ENCODE results near the gene C12orf60. TPM values are rescaled to one million over a fixed set of nuclear protein-coding genes. Genes with fewer than 3 reads are reported as not detected.

The C12orf60 gene
- total and polyA plus RNA-seq, 3 experiments from 2014 or later = 0.95 to 3.1 (median 3.1) TPM

- H3K4me1 Mint-ChIP-seq = peaks cover 18 to 31% (median 27%) of the 10 kb centered on the region in 3 donors
- H3K4me3 Mint-ChIP-seq = no peak overlapping the region
- no peaks in the 10 kb centered on the region for H3K36me3 ChIP-seq (ENCODE audit: insufficient read depth, low read length)
- H3K27me3 Mint-ChIP-seq = no peaks in the 10 kb centered on the region
- ChIA-PET POLR2A (no interaction called here), CTCF (no interaction called here)
- H3K4me3 ChIP-seq (ENCODE audit: low read length) = no peak overlapping the region
- H3K27me3 ChIP-seq (ENCODE audit: insufficient read depth, low read length, poor library complexity, severe bottlenecking) = no peaks in the 10 kb centered on the region
- H3K27ac ChIP-seq (ENCODE audit: low read depth, low read length) = no peak overlapping the region
- peaks cover 0 to 15% (median 0%) of the 10 kb centered on the region in 3 donors for H3K36me3 Mint-ChIP-seq
- H3K9me3 ChIP-seq (ENCODE audit: low read length) = no peaks in the 10 kb centered on the region
- DNase-seq = no peak
- H3K4me1 ChIP-seq (ENCODE audit: insufficient read depth, low read length) = peaks cover 11% of the 10 kb centered on the region
- H3K9me3 Mint-ChIP-seq = no peaks in the 10 kb centered on the region
- H3K27ac Mint-ChIP-seq = no peak overlapping the region
These were observed 23.6 kb upstream of the C12orf60 start for GRCh38 chr12:14779834-14780233.

- POLR2A ChIA-PET = interaction anchor here (2.1 to 2.3 kb wide), 2 partner anchors 9 to 11 kb away, joined by 8 to 12 read pairs; a partner anchor contains a TSS
These were observed 22.6 kb upstream of the C12orf60 start for GRCh38 chr12:14780859-14781258.

GRCh38 chr12:14781563-14781962 is 21.9 kb upstream of the C12orf60 start:
- Mint-ChIP-seq H3K27ac (peak overlapping the region in 2 of 8 donors; percentile 36 to 71), H3K4me1 (peaks cover 2 to 14% (median 10%) of the 10 kb centered on the region in 3 donors), H3K9me3 (no peaks in the 10 kb centered on the region), H3K27me3 (no peaks in the 10 kb centered on the region), H3K4me3 (no peak overlapping the region), H3K36me3 (peaks cover 0 to 27% (median 1%) of the 10 kb centered on the region in 3 donors)
- H3K36me3 ChIP-seq (ENCODE audit: insufficient read depth, low read length) = peaks cover 4% of the 10 kb centered on the region
- DNase-seq = no peak
- H3K27me3 ChIP-seq (ENCODE audit: insufficient read depth, low read length, poor library complexity, severe bottlenecking) = no peaks in the 10 kb centered on the region
- ChIA-PET CTCF (interaction anchor here (0.8 to 2.4 kb wide), 3 partner anchors 8 to 24 kb away, joined by 3 to 11 read pairs (median 5); a partner anchor contains a TSS), POLR2A (interaction anchor here (2.1 to 2.3 kb wide), 2 partner anchors 10 to 12 kb away, joined by 8 to 12 read pairs; a partner anchor contains a TSS)
- no peaks in the 10 kb centered on the region for H3K4me1 ChIP-seq (ENCODE audit: insufficient read depth, low read length)
- no peaks in the 10 kb centered on the region for H3K9me3 ChIP-seq (ENCODE audit: low read length)
- no peak overlapping the region for H3K27ac ChIP-seq (ENCODE audit: low read depth, low read length)
- H3K4me3 ChIP-seq (ENCODE audit: low read length) = no peak overlapping the region

More at GRCh38 chr12:14780859-14781258, 22.6 kb upstream of the C12orf60 start:
- Histone ChIP-seq H3K27me3 (ENCODE audit: insufficient read depth, low read length, poor library complexity, severe bottlenecking) (no peaks in the 10 kb centered on the region), H3K36me3 (ENCODE audit: insufficient read depth, low read length) (no peaks in the 10 kb centered on the region), H3K4me3 (ENCODE audit: low read length) (no peak overlapping the region), H3K9me3 (ENCODE audit: low read length) (no peaks in the 10 kb centered on the region), H3K27ac (ENCODE audit: low read depth, low read length) (no peak overlapping the region), H3K4me1 (ENCODE audit: insufficient read depth, low read length) (peaks cover 2% of the 10 kb centered on the region)
- Mint-ChIP-seq H3K4me3 (no peak overlapping the region), H3K27me3 (no peaks in the 10 kb centered on the region), H3K36me3 (peaks cover 0 to 21% (median 0%) of the 10 kb centered on the region in 3 donors), H3K27ac (no peak overlapping the region), H3K4me1 (peaks cover 9 to 21% (median 17%) of the 10 kb centered on the region in 3 donors), H3K9me3 (no peaks in the 10 kb centered on the region)
- CTCF ChIA-PET = interaction anchor here (2.4 kb wide), 1 partner anchor 11 kb away, joined by 11 read pairs; a partner anchor contains a TSS
- DNase-seq = no peak

GRCh38 chr12:14782756-14783155 is 20.7 kb upstream of the C12orf60 start:
- H3K36me3 ChIP-seq (ENCODE audit: insufficient read depth, low read length) = peaks cover 7% of the 10 kb centered on the region
- ChIA-PET POLR2A (interaction anchor here (2.1 to 2.3 kb wide), 2 partner anchors 11 to 13 kb away, joined by 8 to 12 read pairs; a partner anchor contains a TSS), CTCF (interaction anchor here (1.0 to 2.4 kb wide), 3 partner anchors 8 to 12 kb away, joined by 3 to 11 read pairs (median 5); a partner anchor contains a TSS)
- Mint-ChIP-seq H3K27me3 (no peaks in the 10 kb centered on the region), H3K4me3 (no peak overlapping the region), H3K27ac (peak overlapping the region in 1 of 8 donors; percentile 58), H3K36me3 (peaks cover 5 to 39% (median 8%) of the 10 kb centered on the region in 3 donors), H3K4me1 (peaks cover 2 to 10% (median 6%) of the 10 kb centered on the region in 3 donors), H3K9me3 (no peaks in the 10 kb centered on the region)
- DNase-seq = no peak
- no peaks in the 10 kb centered on the region for H3K9me3 ChIP-seq (ENCODE audit: low read length)
- no peaks in the 10 kb centered on the region for H3K4me1 ChIP-seq (ENCODE audit: insufficient read depth, low read length)
- H3K27ac ChIP-seq (ENCODE audit: low read depth, low read length) = no peak overlapping the region
- no peak overlapping the region for H3K4me3 ChIP-seq (ENCODE audit: low read length)
- H3K27me3 ChIP-seq (ENCODE audit: insufficient read depth, low read length, poor library complexity, severe bottlenecking) = no peaks in the 10 kb centered on the region

GRCh38 chr12:14784471-14784870 is 19.0 kb upstream of the C12orf60 start:
- H3K4me1 ChIP-seq (ENCODE audit: insufficient read depth, low read length) = no peaks in the 10 kb centered on the region
- Mint-ChIP-seq H3K9me3 (no peaks in the 10 kb centered on the region), H3K27me3 (no peaks in the 10 kb centered on the region), H3K4me1 (peaks cover 2 to 10% (median 6%) of the 10 kb centered on the region in 3 donors), H3K27ac (peak overlapping the region in 3 of 8 donors; percentile 8 to 69 (median 32)), H3K36me3 (peaks cover 8 to 56% (median 10%) of the 10 kb centered on the region in 3 donors), H3K4me3 (no peak overlapping the region)
- H3K4me3 ChIP-seq (ENCODE audit: low read length) = no peak overlapping the region
- H3K36me3 ChIP-seq (ENCODE audit: insufficient read depth, low read length) = peaks cover 22% of the 10 kb centered on the region
- POLR2A ChIA-PET = interaction anchor here (0.7 kb wide), 1 partner anchor 9 kb away, joined by 3 read pairs; no protein-coding TSS in a partner anchor
- no peak for DNase-seq
- H3K27me3 ChIP-seq (ENCODE audit: insufficient read depth, low read length, poor library complexity, severe bottlenecking) = no peaks in the 10 kb centered on the region
- H3K9me3 ChIP-seq (ENCODE audit: low read length) = no peaks in the 10 kb centered on the region
- no peak overlapping the region for H3K27ac ChIP-seq (ENCODE audit: low read depth, low read length)
- CTCF ChIA-PET = interaction anchor here (1.1 to 1.9 kb wide), 3 partner anchors 10 to 19 kb away, joined by 3 to 5 read pairs (median 4); partner anchors contain the start of genes C12orf60 and WBP11

GRCh38 chr12:14785568-14785967 is 17.9 kb upstream of the C12orf60 start:
- POLR2A ChIA-PET = interaction anchor here (1.5 kb wide), 1 partner anchor 14 kb away, joined by 6 read pairs; a partner anchor contains a TSS
- peaks cover 15 to 67% (median 19%) of the 10 kb centered on the region in 3 donors for H3K36me3 Mint-ChIP-seq
- H3K36me3 ChIP-seq (ENCODE audit: insufficient read depth, low read length) = peaks cover 32% of the 10 kb centered on the region
- no peak overlapping the region for H3K27ac Mint-ChIP-seq
- H3K27me3 Mint-ChIP-seq = no peaks in the 10 kb centered on the region
- H3K4me3 Mint-ChIP-seq = no peak overlapping the region
- H3K4me1 Mint-ChIP-seq = peaks cover 2 to 10% (median 2%) of the 10 kb centered on the region in 3 donors
- no peaks in the 10 kb centered on the region for H3K9me3 ChIP-seq (ENCODE audit: low read length)
- H3K9me3 Mint-ChIP-seq = no peaks in the 10 kb centered on the region
- H3K27me3 ChIP-seq (ENCODE audit: insufficient read depth, low read length, poor library complexity, severe bottlenecking) = no peaks in the 10 kb centered on the region
- no peak overlapping the region for H3K27ac ChIP-seq (ENCODE audit: low read depth, low read length)
- no peak overlapping the region for H3K4me3 ChIP-seq (ENCODE audit: low read length)
- CTCF ChIA-PET = interaction anchor here (1.2 kb wide), 1 partner anchor 11 kb away, joined by 4 read pairs; a partner anchor contains a TSS
- no peak for DNase-seq
- H3K4me1 ChIP-seq (ENCODE audit: insufficient read depth, low read length) = no peaks in the 10 kb centered on the region

GRCh38 chr12:14795028-14795448 is 8.4 kb upstream of the C12orf60 start:
- CTCF ChIA-PET = interaction anchor here (0.9 to 1.2 kb wide), 2 partner anchors 20 to 23 kb away, joined by 3 read pairs; no protein-coding TSS in a partner anchor
- no peak overlapping the region for H3K27ac ChIP-seq (ENCODE audit: low read depth, low read length)
- no peaks in the 10 kb centered on the region for H3K9me3 ChIP-seq (ENCODE audit: low read length)
- H3K9me3 Mint-ChIP-seq = no peaks in the 10 kb centered on the region
- H3K27me3 Mint-ChIP-seq = no peaks in the 10 kb centered on the region
- peaks cover 70% of the 10 kb centered on the region for H3K36me3 ChIP-seq (ENCODE audit: insufficient read depth, low read length)
- peak overlapping the region in 1 of 8 donors; percentile 66 for H3K27ac Mint-ChIP-seq
- no peak overlapping the region for H3K4me3 Mint-ChIP-seq
- H3K27me3 ChIP-seq (ENCODE audit: insufficient read depth, low read length, poor library complexity, severe bottlenecking) = no peaks in the 10 kb centered on the region
- no peaks in the 10 kb centered on the region for H3K4me1 ChIP-seq (ENCODE audit: insufficient read depth, low read length)
- POLR2A ChIA-PET = interaction anchor here (0.5 kb wide), 2 partner anchors 24 to 230 kb away, joined by 3 read pairs; a partner anchor contains a TSS
- no peak for DNase-seq
- H3K36me3 Mint-ChIP-seq = peaks cover 7 to 94% (median 41%) of the 10 kb centered on the region in 3 donors
- H3K4me1 Mint-ChIP-seq = peaks cover 0 to 15% (median 0%) of the 10 kb centered on the region in 3 donors
- H3K4me3 ChIP-seq (ENCODE audit: low read length) = no peak overlapping the region

GRCh38 chr12:14802247-14802646 is 1.2 kb upstream of the C12orf60 start:
- no peak overlapping the region for H3K4me3 Mint-ChIP-seq
- Histone ChIP-seq H3K4me1 (ENCODE audit: insufficient read depth, low read length) (peaks cover 36% of the 10 kb centered on the region), H3K4me3 (ENCODE audit: low read length) (peak overlapping the region; percentile 81), H3K9me3 (ENCODE audit: low read length) (no peaks in the 10 kb centered on the region), H3K27me3 (ENCODE audit: insufficient read depth, low read length, poor library complexity, severe bottlenecking) (no peaks in the 10 kb centered on the region), H3K27ac (ENCODE audit: low read depth, low read length) (peak overlapping the region; percentile 96), H3K36me3 (ENCODE audit: insufficient read depth, low read length) (peaks cover 22% of the 10 kb centered on the region)
- H3K27ac Mint-ChIP-seq = no peak overlapping the region
- H3K4me1 Mint-ChIP-seq = peaks cover 0 to 28% (median 21%) of the 10 kb centered on the region in 3 donors
- POLR2A ChIA-PET = interaction anchor here (0.6 to 5.7 kb wide), 3 partner anchors 12 to 434 kb away, joined by 3 to 128 read pairs (median 4); a partner anchor contains a TSS
- H3K27me3 Mint-ChIP-seq = no peaks in the 10 kb centered on the region
- DNase-seq = no peak
- no peaks in the 10 kb centered on the region for H3K9me3 Mint-ChIP-seq
- peaks cover 0 to 37% (median 7%) of the 10 kb centered on the region in 3 donors for H3K36me3 Mint-ChIP-seq
- CTCF ChIA-PET = interaction anchor here (1.1 to 5.2 kb wide), 4 partner anchors 11 to 79 kb away, joined by 3 to 45 read pairs (median 16); a partner anchor contains a TSS

All from CD8-positive, alpha-beta memory T cell (primary cell).